ENCODE results near the gene SARNP.
A peak's percentile ranks its signal among the peaks of the same experiment; 100 is the strongest.

The SARNP gene

GRCh38 chr12:55739025-55739378, 78.5 kb downstream of the SARNP start:
- no peak for TF ChIP-seq CTCF (IDR thresholded peaks at IDR 0.05; ENCODE audit: extremely low read depth, missing control alignments)
- no peak for DNase-seq (ENCODE audit: low spot score)

GRCh38 chr12:55738123-55739024, 79.2 kb downstream of the SARNP start:
- DNase-seq (ENCODE audit: low spot score) = peak; percentile 84
- peak; percentile 71 for TF ChIP-seq CTCF (IDR thresholded peaks at IDR 0.05; ENCODE audit: extremely low read depth, missing control alignments)

- no peak for TF ChIP-seq CTCF (IDR thresholded peaks at IDR 0.05; ENCODE audit: extremely low read depth, missing control alignments)
- DNase-seq (ENCODE audit: low spot score) = no peak
Measured at GRCh38 chr12:55737581-55738122, 79.9 kb downstream of the SARNP start.

- peak; percentile 63 for DNase-seq (ENCODE audit: low spot score)
- TF ChIP-seq CTCF (IDR thresholded peaks at IDR 0.05; ENCODE audit: extremely low read depth, missing control alignments) = peak; percentile 81
Measured at GRCh38 chr12:55736780-55737580, 80.5 kb downstream of the SARNP start.

GRCh38 chr12:55736076-55736475, 81.4 kb downstream of the SARNP start:
- no peak for TF ChIP-seq CTCF (IDR thresholded peaks at IDR 0.05; ENCODE audit: extremely low read depth, missing control alignments)
- no peak for DNase-seq (ENCODE audit: low spot score)

- no peak for TF ChIP-seq CTCF (IDR thresholded peaks at IDR 0.05; ENCODE audit: extremely low read depth, missing control alignments)
Measured at GRCh38 chr12:55734595-55734994, 82.9 kb downstream of the SARNP start.

GRCh38 chr12:55733858-55734257, 83.7 kb downstream of the SARNP start:
- TF ChIP-seq CTCF (IDR thresholded peaks at IDR 0.05; ENCODE audit: extremely low read depth, missing control alignments) = no peak
- DNase-seq (ENCODE audit: low spot score) = no peak

More at GRCh38 chr12:55734595-55734994, 82.9 kb downstream of the SARNP start:
- DNase-seq (ENCODE audit: low spot score) = no peak
